Fibroblast of skin of scalp (primary cell): Measurements from ENCODE around the gene DLX4. TPM values are rescaled to one million over a fixed set of nuclear protein-coding genes. Genes with fewer than 3 reads are reported as not detected.

Source experiments
- DNase-seq: peaks from one replicate; pipeline ENCODE4 v3.0.0-alpha.2; 2013
- polyA plus RNA-seq, 2 experiments: library from polyadenylated mRNA; unstranded; fragments of 120-200 nt; gene quantifications; one replicate each; pipeline ENCODE4 v1.2.1, GENCODE V29; 2013; ENCODE audit not compliant: insufficient read length in 2 of 2

The DLX4 gene
- polyA plus RNA-seq (2013, experiment 1 of 2; ENCODE audit: insufficient read length) = not detected
- polyA plus RNA-seq (2013, experiment 2 of 2; ENCODE audit: insufficient read length) = not detected

DNA sequence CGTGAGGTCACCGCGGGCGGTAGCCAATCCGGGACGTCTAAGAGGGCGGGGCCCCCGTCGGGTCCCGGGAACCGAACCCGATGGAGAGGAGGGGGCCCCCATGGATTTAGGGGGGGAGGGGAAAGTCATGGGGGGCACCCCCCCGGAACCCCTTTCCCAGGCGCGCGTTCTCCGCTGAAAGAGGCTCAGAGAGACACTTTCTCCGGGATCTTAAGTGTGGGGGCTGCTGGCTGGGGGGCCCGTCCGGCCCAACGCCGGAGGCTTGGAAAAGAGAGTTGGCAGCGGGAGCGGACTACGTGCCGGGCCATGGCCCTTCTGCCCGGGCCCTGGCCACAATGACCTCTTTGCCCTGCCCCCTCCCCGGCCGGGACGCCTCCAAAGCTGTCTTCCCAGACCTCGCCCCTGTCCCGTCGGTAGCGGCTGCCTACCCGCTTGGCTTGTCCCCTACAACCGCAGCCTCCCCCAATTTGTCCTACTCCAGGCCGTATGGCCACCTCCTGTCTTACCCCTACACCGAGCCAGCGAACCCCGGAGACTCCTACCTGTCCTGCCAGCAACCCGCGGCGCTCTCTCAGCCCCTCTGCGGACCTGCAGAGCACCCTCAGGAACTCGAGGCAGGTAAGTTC lies at the start of gene DLX4:
Gene DLX4, plus strand, starts transcription at position 57 of the 626 bp plus-strand sequence. Its CDS starts 279 bp downstream, at position 336.
- DNase-seq = no peak

DNA sequence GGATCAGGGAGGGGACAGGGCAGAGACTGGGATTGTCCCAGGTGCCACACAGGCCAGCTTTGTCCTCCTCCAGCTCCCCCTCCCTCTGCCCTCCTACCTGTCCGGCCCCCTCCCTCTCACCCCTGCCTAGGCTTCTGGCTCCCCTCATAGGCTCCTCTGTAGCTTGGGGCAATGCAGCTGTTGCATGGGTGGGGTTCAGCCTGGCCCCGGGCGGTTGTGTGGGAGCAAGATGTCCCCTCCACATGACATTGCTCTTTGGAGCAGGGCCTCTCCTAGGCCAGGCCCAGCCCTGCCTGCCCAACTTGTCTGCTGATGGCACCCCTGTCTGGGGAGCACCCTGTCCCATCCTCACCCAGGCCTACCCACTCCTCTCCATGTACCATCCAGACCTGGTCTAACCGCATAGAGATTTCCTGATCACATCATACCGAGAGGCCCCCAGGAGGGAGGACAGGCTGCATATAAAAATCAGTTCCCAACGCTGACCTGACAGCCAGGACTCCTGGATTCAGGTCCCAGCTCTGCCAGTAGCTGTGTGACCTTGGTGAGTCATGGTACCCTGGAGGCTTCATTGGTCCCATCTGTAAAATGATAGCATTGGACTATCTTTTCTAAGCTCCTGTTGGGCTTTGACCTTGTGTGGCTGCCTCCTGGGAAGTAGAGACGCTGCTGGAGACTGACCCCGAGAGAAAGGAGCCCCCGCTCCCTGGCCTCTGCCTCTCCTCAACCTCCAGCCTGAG lies 48.8 kb upstream of the DLX4 start:
- DNase-seq = no peak

DNA sequence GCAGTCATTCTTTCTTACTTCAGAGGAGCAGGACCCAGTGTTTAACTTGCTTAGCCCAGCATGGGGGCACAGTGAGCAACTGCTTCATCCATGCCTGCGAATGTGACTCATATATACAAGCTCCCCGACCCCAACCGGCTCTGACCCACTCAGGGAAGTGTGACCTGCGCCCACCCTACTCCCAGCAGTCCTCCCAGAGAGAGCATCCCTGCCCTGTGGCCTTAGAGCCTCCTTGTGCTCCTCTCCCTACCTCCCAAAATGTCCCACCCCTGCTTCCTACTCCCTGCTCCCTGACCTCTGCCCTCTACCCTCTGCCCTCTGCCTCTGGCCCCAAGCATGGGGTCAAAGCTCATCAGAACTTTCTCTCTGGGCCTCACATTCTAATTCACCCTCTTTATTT lies 46.9 kb upstream of the DLX4 start:
- DNase-seq = no peak

- DNase-seq = no peak
These were observed 44.9 kb upstream of the DLX4 start for GRCh38 chr17:49924116-49924515.

DNA sequence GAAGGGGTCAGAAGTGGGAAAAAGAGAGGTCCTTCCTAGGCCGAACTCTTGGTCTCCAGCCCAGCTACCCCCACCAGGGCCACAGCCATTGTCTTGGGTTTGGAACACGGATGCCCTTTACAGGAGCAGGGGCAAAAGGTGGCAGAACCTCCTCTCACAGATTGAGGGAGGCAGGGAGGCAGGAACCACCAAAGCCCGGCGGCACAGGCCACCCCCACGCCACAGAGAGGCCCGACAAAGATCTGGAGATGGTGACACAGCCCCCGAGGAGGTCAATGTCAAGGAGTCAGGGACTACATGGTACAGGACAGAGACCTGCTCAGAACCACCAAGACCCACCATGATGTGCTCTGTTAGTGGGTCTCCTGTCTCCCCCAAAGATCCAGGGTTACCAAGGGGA lies 44.4 kb upstream of the DLX4 start:
- no peak for DNase-seq

DNA sequence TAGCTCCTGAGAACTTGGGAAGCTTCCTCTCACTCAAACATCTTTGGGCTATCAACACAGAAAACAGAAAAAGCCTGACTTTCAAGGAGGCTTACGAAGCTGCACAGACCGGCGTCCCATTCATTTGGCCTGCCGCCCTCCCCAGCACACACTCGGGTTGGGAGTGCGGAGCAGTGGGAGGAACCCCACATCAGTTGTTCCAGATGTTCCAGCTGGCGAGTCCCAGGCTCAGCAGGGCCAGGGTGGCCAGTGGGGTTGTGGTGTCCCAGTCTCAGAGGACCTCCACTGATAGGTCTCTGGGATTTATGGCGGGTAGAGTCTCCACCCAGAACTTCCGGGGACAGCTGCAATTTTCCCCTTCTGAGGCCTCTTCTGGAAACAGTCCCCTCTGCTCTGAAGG lies 43.1 kb upstream of the DLX4 start:
- no peak for DNase-seq

DNA sequence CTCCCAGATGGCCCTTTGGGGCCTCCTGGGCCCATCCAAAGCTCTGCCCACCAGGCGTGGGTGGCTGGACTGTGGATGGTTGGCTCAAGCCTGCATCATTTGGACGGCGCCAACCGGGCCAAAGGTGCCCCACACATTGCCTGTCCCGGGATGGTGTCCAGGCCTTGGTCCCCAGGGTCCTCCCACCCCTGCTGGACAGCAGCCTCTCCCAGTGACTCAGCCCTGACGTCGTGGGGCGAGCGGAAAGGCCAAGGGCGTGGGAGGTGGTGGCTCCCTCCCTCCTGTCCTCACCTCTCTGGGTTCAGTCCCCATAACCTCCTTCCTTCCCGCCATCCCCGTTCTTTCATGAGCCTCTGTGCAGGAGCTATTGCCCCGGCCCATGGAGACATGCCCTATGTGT lies 42.1 kb upstream of the DLX4 start:
- no peak for DNase-seq

DNA sequence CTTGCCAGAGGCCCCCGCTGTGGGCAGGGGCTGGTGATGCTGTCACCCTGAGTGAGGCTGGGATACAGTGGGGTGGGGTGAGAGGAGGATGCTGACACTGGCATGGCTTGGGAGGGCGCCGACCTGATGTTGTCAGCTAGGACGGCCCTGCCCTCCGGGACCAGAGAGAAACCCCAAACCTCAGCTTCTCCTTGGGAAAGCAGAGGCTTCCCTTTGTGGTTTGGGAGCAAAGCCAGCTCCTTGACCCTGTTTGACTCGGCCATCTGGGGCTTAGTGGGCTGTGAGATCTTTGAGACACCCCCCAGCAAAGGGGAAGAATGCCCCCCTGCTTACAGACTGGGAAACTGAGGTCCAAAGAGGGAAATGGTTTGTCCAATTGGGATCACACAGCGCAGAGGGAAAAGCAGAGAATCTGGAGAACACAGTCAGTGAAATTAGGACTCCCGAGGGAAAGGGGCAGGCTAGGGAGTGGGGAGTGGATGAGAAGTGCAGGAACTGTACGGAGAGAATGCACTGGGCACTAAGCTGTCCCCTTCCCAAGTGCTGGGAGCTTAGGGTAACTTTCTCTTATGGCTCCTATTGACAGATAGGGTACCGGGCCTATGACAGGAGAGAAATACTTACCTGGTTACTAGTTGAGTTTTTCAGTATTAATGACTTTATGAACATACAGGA lies 40.7 kb upstream of the DLX4 start:
- no peak for DNase-seq

DNA sequence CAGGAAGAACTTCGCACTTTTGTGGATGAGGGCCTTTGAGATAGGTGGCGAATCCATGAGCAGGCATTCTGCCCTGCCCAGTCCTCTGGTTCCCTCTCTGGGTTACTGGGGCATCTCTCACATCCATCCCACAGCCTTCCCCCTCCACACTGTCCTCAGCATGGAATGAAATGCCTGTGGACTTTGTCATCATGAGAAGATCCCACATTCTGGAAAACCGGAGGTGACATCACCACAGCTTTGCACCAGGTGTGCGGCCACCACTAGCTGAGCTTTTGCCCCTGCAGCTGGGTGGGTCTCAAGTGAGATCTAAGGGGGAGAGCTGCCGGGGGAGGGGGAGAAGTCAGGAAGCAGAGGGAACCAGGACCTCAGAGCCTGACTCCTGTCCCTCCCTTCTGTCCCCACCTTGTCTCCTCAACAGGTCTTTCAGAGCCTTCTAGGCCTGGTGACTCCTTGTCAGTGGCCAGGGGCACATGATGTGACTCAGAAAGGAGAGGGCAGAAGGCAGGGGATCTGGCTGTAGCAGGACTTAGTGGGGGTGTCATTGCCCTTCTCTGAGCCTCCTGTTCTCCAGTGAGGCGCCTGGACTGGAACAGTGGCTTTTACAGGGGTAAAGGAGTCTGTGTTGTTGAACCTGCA lies 40.0 kb upstream of the DLX4 start:
- peak; percentile 56 for DNase-seq

DNA sequence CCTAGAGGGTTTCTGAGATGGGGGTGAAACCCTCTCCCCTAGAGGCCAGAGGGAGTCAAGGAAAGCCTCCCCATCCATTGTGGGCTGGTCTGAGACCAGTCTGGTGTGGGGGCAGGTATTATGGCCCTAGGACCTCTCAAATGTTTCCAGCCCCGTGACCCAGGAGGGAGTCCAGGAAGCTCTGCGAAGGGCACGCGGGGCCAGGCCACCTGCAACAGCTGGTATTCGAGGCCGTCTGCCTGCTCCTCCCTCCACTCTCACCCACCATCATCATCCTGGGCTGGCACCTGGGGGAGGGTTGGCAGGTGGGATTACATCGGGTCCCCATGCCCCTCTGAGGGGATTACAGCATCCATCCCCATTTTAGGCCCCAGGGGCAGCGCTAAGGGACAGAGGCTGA lies 38.1 kb upstream of the DLX4 start:
- DNase-seq = no peak

GRCh38 chr17:49931416-49932137 lies 37.4 kb upstream of the DLX4 start:
- no peak for DNase-seq

- DNase-seq = no peak
These were observed 36.8 kb upstream of the DLX4 start for GRCh38 chr17:49932138-49932723.

DNA sequence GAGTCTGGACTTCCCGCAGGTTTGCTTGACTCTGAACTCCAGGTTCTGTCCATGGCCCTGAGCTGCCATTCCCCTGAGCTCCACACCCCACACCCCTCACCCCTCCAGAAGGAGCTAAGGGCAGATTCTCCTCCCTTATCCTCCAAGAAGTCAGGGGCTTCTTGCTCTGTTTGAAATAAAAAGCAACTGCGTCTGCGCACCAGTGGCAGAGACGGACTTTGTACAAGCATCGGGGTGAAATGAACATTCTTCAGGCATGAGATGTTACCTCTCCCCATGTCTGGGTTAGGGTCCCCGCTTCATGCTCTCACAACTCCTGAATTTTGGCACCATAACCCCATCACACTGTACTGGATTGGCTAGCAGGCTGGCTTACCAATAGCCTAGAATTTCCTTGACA lies 36.1 kb upstream of the DLX4 start:
- no peak for DNase-seq

GRCh38 chr17:49935526-49936210 lies 33.3 kb upstream of the DLX4 start:
- no peak for DNase-seq

- DNase-seq = no peak
These were observed 32.6 kb upstream of the DLX4 start for GRCh38 chr17:49936386-49936785.

- DNase-seq = no peak
These were observed 29.7 kb upstream of the DLX4 start for GRCh38 chr17:49939318-49939717.

- no peak for DNase-seq
These were observed 27.6 kb upstream of the DLX4 start for GRCh38 chr17:49941427-49941826.

DNA sequence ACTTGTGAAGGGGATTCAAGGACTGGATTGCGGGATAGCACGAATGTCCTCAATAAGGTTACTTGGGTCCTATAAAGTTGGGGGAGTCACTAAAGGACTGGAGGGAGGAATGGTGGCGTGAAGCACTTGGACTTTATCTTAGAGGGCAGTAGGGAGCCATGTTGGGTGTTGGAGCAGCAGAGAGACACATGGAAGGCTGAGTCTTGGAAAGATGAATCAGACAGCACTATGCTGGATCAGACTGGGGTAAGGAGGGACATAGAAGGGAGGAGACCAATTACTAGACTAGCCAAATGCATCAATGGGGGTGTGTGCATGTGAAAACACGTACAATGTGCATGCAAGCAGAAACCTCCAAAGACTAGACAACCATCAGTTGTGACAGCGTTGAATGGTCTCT lies 26.0 kb upstream of the DLX4 start:
- DNase-seq = no peak

DNA sequence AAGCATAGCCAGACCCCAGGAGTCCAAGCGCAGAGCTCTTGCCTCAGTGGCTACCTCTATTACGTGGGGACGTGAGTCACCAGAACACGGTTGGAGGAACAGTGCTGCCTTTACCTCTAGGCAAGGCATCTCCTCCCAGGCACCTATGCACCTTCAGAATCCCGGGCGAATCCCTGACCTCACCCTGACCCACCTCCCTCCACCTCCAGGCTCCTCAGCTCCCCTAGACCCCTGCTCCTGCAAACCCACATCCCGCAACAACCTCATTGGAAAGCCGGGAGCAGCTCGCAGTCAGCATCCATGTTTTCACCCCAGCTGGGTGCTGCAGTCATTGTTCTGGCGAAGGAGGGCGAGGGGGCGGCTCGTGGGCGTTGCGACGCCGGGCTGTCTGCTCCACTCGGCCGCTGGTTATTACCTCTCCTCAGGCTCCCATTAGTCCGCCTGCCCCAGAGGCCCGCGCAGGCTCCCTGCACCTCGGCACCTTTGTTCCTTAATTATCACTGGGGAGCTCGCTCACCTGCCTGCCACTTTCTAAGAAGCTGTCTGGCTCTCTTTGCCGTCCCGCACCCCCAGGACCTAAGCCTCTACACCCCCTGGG lies 24.6 kb upstream of the DLX4 start:
- DNase-seq = no peak

DNA sequence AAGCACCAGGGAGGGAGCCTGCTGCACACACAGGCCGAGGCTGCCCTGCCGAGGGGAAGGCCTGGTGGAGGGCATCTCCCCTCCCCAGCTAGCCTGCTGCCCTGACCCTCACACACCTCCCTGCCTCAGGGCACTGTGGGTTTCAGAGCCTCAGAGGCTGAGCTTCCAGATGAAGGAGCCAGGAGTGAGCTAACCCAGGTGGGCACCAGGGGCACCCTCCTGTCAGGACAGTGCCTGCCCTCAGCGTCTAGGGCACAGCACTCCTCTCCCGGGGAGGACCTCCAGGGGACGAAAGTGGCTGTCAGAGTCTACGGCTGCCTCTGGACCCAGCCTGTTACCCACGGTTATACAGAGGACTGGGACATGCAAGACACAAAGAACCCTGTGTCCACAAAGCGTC lies 22.8 kb upstream of the DLX4 start:
- no peak for DNase-seq

DNA sequence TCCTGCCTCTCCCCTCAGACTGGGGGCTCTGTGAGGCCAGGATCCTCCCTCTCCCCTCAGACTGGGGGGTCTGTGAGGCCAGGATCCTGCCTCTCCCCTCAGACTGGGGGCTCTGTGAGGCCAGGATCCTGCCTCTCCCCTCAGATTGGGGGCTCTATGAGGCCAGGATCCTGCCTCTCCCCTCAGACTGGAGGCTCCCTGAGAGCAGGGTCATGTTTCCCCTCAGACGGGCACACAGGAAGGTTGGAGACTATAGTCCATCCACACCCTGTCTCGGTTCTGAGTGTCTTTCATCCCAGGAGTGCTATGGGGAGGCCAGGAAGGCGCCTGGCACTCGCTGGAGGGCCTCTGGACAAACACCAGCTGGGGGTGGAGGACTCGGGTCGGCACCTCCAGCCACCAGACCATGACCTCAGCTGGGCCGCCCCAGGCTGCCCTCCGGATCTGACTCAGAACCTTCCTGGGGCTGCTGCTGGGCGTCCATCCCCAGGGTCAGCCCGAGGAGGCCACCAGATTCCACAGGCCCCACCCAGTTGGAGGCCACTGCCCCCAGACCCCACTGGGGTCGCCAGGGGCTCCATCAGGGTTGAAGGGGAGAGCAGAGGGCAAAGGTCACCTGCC lies 21.9 kb upstream of the DLX4 start:
- DNase-seq = no peak
